Liver (tissue), 9 donors: ENCODE results near the gene METTL13. TPM values are rescaled to one million over a fixed set of nuclear protein-coding genes. Genes with fewer than 3 reads are reported as not detected.

Experiments
- DNase-seq: peaks from one replicate; pipeline ENCODE4 v3.0.0-alpha.2; 2017; ENCODE audit warnings: low spot score
- H3K27ac ChIP-seq, 2 donors: one replicate each; pipeline ENCODE4 v1.7.0; 2013; ENCODE audit warnings: inconsistent platforms in 2 of 2, low read length in 2 of 2, control low read depth in 1 of 2, low read depth in 1 of 2, mild to moderate bottlenecking in 1 of 2
- H3K27me3 ChIP-seq, 4 donors: one replicate each; pipeline versions ENCODE4 v1.6.1 to v1.7.0; 2013; ENCODE audit warnings: low read length in 3 of 4, inconsistent platforms in 1 of 4, mild to moderate bottlenecking in 1 of 4, moderate library complexity in 1 of 4; ENCODE audit not compliant: control insufficient read depth in 4 of 4, insufficient read depth in 4 of 4
- H3K36me3 ChIP-seq, 4 donors: one replicate each; pipeline versions ENCODE4 v1.6.1 to v1.7.0; 2013; ENCODE audit warnings: low read length in 3 of 4, mild to moderate bottlenecking in 3 of 4, low read depth in 1 of 4, moderate library complexity in 1 of 4; ENCODE audit not compliant: control insufficient read depth in 4 of 4, insufficient read depth in 3 of 4
- H3K4me1 ChIP-seq, 4 donors: one replicate each; pipeline versions ENCODE4 v1.6.1 to v1.7.0; 2013; ENCODE audit warnings: low read length in 3 of 4, mild to moderate bottlenecking in 3 of 4, moderate library complexity in 1 of 4; ENCODE audit not compliant: control insufficient read depth in 4 of 4, insufficient read depth in 4 of 4
- H3K4me3 ChIP-seq, 3 donors: one replicate each; pipeline versions ENCODE4 v1.6.1 to v1.7.0; 2013; ENCODE audit warnings: low read length in 3 of 3, control low read depth in 1 of 3, low read depth in 1 of 3, mild to moderate bottlenecking in 1 of 3
- H3K9ac ChIP-seq, 2 donors: one replicate each; pipeline ENCODE4 v1.7.0; 2013; ENCODE audit warnings: low read length in 2 of 2, mild to moderate bottlenecking in 2 of 2, moderate library complexity in 2 of 2, control low read depth in 1 of 2, low read depth in 1 of 2
- H3K9me3 ChIP-seq, 4 donors: one replicate each; pipeline versions ENCODE4 v1.6.1 to v1.7.0; 2013; ENCODE audit warnings: low read length in 3 of 4; ENCODE audit not compliant: control insufficient read depth in 4 of 4
- FOXA1 ChIP-seq: IDR thresholded peaks from 2 replicates; pipeline ENCODE4 v1.6.1; 2016; ENCODE audit warnings: antibody characterized with exemption
- FOXA2 ChIP-seq: IDR thresholded peaks from 2 replicates; pipeline ENCODE4 v1.6.1; 2016; ENCODE audit warnings: antibody characterized with exemption
- GABPA ChIP-seq, 2 donors: IDR thresholded peaks in 1 of 2; conservative IDR thresholded peaks in 1 of 2; 2 replicates each; pipeline ENCODE4 v1.6.1; 2016; ENCODE audit warnings: antibody characterized with exemption in 2 of 2, mild to moderate bottlenecking in 1 of 2, moderate library complexity in 1 of 2
- HNF4A ChIP-seq, 2 donors: conservative IDR thresholded peaks; 2 replicates each; pipeline ENCODE4 v1.6.1; 2016; ENCODE audit warnings: antibody characterized with exemption in 2 of 2, mild to moderate bottlenecking in 2 of 2
- HNF4G ChIP-seq: IDR thresholded peaks from 2 replicates; pipeline ENCODE4 v1.6.1; 2016; ENCODE audit warnings: antibody characterized with exemption
- JUND ChIP-seq, 2 donors: IDR thresholded peaks; 2 replicates each; pipeline ENCODE4 v1.6.1; 2016; ENCODE audit warnings: antibody characterized with exemption in 2 of 2
- NR2F2 ChIP-seq: IDR thresholded peaks from 2 replicates; pipeline ENCODE4 v1.6.1; 2016; ENCODE audit warnings: antibody characterized with exemption
- RAD21 ChIP-seq, 2 donors: IDR thresholded peaks; 2 replicates each; pipeline ENCODE4 v1.6.1; 2016; ENCODE audit warnings: antibody characterized with exemption in 2 of 2, mild to moderate bottlenecking in 2 of 2
- RXRA ChIP-seq, 2 donors: IDR thresholded peaks; 2 replicates each; pipeline ENCODE4 v1.6.1; 2017 to 2018; ENCODE audit warnings: antibody characterized with exemption in 2 of 2, mild to moderate bottlenecking in 1 of 2
- SP1 ChIP-seq: IDR thresholded peaks from 2 replicates; pipeline ENCODE4 v1.6.1; 2018; ENCODE audit warnings: antibody characterized with exemption, mild to moderate bottlenecking
- TAF1 ChIP-seq: conservative IDR thresholded peaks from 2 replicates; pipeline ENCODE4 v1.6.1; 2016; ENCODE audit warnings: antibody characterized with exemption, mild to moderate bottlenecking
- YY1 ChIP-seq: IDR thresholded peaks from 2 replicates; pipeline ENCODE4 v1.6.1; 2016; ENCODE audit warnings: antibody characterized with exemption, mild to moderate bottlenecking
- WGBS: extraction: QIAGEN DNeasy Blood & Tissue Kit; methylation state at CpG from one replicate; pipeline ENCODE4 v1.1.7; 2013; 5-methylcytosine and 5-hydroxymethylcytosine counted together
- polyA plus RNA-seq, 2 donors: library from polyadenylated mRNA; stranded (reverse) in 1 of 2; unstranded in 1 of 2; fragments of 200-250 nt in 1 of 2; fragments of >200 nt in 1 of 2; fragmentation: Nextera tagmentation in 1 of 2; extraction: Ambion mirVana in 1 of 2; gene quantifications; one replicate each; pipeline versions ENCODE4 v1.2.1 to v1.2.3, GENCODE V29; 2013 to 2015
- total RNA-seq, 2 donors: library from RNA; depleted of rRNA; stranded (reverse); fragments of >200 nt; gene quantifications; one replicate each; pipeline ENCODE4 v1.2.3, GENCODE V29; 2014
- TF ChIP-seq, protein P1 (sequence below): IDR thresholded peaks from 2 replicates; pipeline ENCODE4 v1.6.1; 2016; ENCODE audit warnings: antibody characterized with exemption, mild to moderate bottlenecking
- TF ChIP-seq, protein P2 (sequence below): IDR thresholded peaks from 2 replicates; pipeline ENCODE4 v1.6.1; 2016; ENCODE audit warnings: antibody characterized with exemption
- donor health status: healthy.
- donor health status: healthy.
- donor health status: healthy.
- donor health status: healthy.
- donor health status: healthy.

The METTL13 gene
- total and polyA plus RNA-seq, 4 donors = 10.5 to 16.1 (median 13.4) TPM

DNA sequence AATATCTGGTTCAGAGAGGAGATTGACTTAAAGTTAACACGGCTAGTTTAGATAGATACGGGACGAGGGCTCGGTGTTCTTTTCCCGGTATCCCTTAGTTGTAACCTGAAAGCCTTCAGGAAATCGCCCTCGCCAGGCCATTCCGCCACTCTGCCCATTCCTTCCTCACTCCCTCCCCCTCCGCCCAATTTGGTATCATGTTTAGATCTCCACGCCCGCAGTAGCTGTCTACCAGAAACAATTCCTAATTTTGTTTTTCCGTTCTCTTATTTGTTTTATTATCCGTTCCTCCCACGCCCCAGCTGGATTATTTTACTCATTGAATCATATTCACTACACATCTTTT, 38.9 kb upstream of the METTL13 start:
- under 1% methylated on average over 14 of the region's 14 CpGs for WGBS
- H3K4me1 ChIP-seq = peaks cover 4 to 20% (median 10%) of the 10 kb centered on the region in 4 donors
- H3K4me3 ChIP-seq = peak overlapping the region; percentile 87 to 92 (median 91)
- H3K36me3 ChIP-seq = no peaks in the 10 kb centered on the region
- no peaks in the 10 kb centered on the region for H3K27me3 ChIP-seq
- H3K9me3 ChIP-seq = no peaks in the 10 kb centered on the region
- H3K9ac ChIP-seq = peak overlapping the region; percentile 91 to 98
- DNase-seq = no peak
- peak overlapping the region; percentile 93 to 98 for H3K27ac ChIP-seq
- TF ChIP-seq YY1 (peak; percentile 9), JUND (IDR thresholded peaks at IDR 0.05) (no peak), HNF4A (conservative IDR thresholded peaks at IDR 0.05) (no peak), HNF4G (no peak)
- TF ChIP-seq, protein P1, sequence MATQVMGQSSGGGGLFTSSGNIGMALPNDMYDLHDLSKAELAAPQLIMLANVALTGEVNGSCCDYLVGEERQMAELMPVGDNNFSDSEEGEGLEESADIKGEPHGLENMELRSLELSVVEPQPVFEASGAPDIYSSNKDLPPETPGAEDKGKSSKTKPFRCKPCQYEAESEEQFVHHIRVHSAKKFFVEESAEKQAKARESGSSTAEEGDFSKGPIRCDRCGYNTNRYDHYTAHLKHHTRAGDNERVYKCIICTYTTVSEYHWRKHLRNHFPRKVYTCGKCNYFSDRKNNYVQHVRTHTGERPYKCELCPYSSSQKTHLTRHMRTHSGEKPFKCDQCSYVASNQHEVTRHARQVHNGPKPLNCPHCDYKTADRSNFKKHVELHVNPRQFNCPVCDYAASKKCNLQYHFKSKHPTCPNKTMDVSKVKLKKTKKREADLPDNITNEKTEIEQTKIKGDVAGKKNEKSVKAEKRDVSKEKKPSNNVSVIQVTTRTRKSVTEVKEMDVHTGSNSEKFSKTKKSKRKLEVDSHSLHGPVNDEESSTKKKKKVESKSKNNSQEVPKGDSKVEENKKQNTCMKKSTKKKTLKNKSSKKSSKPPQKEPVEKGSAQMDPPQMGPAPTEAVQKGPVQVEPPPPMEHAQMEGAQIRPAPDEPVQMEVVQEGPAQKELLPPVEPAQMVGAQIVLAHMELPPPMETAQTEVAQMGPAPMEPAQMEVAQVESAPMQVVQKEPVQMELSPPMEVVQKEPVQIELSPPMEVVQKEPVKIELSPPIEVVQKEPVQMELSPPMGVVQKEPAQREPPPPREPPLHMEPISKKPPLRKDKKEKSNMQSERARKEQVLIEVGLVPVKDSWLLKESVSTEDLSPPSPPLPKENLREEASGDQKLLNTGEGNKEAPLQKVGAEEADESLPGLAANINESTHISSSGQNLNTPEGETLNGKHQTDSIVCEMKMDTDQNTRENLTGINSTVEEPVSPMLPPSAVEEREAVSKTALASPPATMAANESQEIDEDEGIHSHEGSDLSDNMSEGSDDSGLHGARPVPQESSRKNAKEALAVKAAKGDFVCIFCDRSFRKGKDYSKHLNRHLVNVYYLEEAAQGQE = no peak

DNA sequence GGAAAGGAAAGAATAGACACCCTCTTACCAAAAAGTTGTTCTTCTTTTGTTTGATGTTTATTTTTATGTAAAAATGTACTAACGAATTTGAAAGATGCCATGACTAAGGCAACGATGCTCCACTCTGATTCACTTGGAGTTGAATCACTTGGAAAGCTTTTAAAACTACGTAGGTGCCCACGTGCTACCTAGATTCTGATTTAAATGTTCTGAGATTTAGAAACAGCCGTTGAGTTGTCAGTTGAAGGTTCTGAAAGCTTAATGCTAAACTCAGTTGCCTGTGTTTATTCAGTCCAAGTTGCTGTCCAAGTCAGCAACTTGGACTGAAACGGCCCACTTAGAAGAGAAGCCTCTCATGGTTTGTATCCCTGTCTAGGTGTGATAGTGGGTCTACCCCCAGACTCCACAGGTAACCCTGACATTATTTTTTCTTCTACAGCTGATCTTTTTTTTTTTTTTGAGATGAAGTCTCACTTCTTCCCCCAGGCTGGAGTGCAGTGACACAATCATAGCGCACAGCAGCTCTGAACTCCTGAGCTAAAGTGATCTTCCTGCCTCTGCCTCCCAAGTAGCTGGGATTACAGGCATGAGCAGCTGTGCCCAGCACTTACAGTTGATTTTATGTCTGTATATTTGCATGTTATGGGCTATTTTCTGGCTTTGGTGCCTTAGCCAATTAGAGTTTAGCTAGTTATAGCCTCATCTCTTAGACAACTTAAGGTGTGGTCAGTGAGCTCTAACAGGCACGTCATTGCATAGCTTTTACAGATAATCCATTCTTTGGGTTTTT, 38.2 kb upstream of the METTL13 start:
- Histone ChIP-seq H3K4me1 (peaks cover 4 to 20% (median 10%) of the 10 kb centered on the region in 4 donors), H3K9me3 (no peaks in the 10 kb centered on the region), H3K27me3 (no peaks in the 10 kb centered on the region), H3K4me3 (peak overlapping the region; percentile 87 to 92 (median 91)), H3K27ac (peak overlapping the region; percentile 93 to 98), H3K36me3 (no peaks in the 10 kb centered on the region), H3K9ac (peak overlapping the region in 1 of 2 donors; percentile 98)
- 40% methylated on average over 8 of the region's 8 CpGs for WGBS
- no peak for DNase-seq
- TF ChIP-seq, protein P2, sequence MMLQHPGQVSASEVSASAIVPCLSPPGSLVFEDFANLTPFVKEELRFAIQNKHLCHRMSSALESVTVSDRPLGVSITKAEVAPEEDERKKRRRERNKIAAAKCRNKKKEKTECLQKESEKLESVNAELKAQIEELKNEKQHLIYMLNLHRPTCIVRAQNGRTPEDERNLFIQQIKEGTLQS = no peak

DNA sequence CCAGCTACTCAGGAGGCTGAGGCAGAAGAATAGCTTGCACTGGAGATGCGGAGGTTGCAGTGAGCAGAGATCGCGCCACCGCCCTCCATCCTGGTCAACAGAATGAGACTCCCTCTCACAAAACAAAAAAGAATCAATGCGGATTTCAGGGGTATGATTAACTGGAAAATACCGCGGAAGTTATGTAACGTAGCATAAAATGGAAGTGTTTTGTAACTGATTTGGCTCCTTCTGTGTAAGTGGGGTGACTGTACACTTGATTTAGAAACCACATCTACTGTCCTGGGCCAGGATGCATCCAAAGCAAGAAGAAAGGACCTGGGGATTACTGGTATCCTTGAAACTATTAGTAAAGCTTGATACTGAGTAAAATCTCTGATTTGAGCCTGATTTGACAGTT, 36.5 kb upstream of the METTL13 start:
- 89% methylated on average over 8 of the region's 8 CpGs for WGBS
- no peak overlapping the region for H3K27ac ChIP-seq
- no peak overlapping the region for H3K9ac ChIP-seq
- H3K27me3 ChIP-seq = no peaks in the 10 kb centered on the region
- no peaks in the 10 kb centered on the region for H3K36me3 ChIP-seq
- H3K4me1 ChIP-seq = peaks cover 2 to 19% (median 10%) of the 10 kb centered on the region in 4 donors
- DNase-seq = no peak
- no peak for TF ChIP-seq RXRA (IDR thresholded peaks at IDR 0.05)
- no peak for TF ChIP-seq RAD21 (IDR thresholded peaks at IDR 0.05)
- no peak for TF ChIP-seq YY1
- no peak for TF ChIP-seq TAF1
- TF ChIP-seq FOXA1 = no peak
- no peak for TF ChIP-seq NR2F2
- no peak for TF ChIP-seq GABPA (IDR thresholded peaks at IDR 0.05 in 1 of 2, conservative IDR thresholded peaks at IDR 0.05 in 1 of 2)
- no peak for TF ChIP-seq FOXA2
- TF ChIP-seq, protein P2 = no peak
- TF ChIP-seq SP1 = no peak
- no peak overlapping the region for H3K4me3 ChIP-seq
- no peaks in the 10 kb centered on the region for H3K9me3 ChIP-seq
